HCT116 (cell line): ENCODE data around the gene TBX2. TPM values are rescaled to one million over a fixed set of nuclear protein-coding genes. Genes with fewer than 3 reads are reported as not detected.

ENCODE experiments used
- ATAC-seq: fragments of 200-7000 bp; cut with Tn5 transposase; 2 replicates; pipeline ENCODE4 v1.9.1; 2020; ENCODE audit warnings: mild to moderate bottlenecking, moderate library complexity
- BruUV-seq: library from RNA; stranded (reverse); fragments of 400-500 nt; replicated peaks from 2 replicates; lab custom pipeline; 2021; lab: Mats Ljungman, UMichigan
- CTCF ChIA-PET: fragments of 300-600 bp; sonication (Branson Sonifier 250); formaldehyde crosslinking; loops from one replicate; lab custom pipeline; 2021; ENCODE audit warnings: antibody characterized with exemption; lab: Charles Lee
- POLR2A ChIA-PET: fragments of 300-600, 350-600 bp; sonication (Branson Sonifier 250); formaldehyde crosslinking; loops from one replicate; lab custom pipeline; 2021; ENCODE audit warnings: antibody characterized with exemption; lab: Charles Lee
- RAD21 ChIA-PET, 2 experiments: fragments of 300-600 bp; sonication (Branson Sonifier 250); formaldehyde crosslinking; loops; one replicate each; lab custom pipeline; 2023; ENCODE audit warnings: low total read pairs in 2 of 2; ENCODE audit not compliant: uncharacterized antibody in 2 of 2, unreplicated experiment in 2 of 2, low non-redundant PET in 1 of 2; lab: Charles Lee
- DNase-seq: peaks from one replicate; pipeline ENCODE4 v3.0.0-alpha.2; 2010; ENCODE audit warnings: low read depth, low spot score
- H2AFZ ChIP-seq: fragments of 200-600 bp; shearing (Covaris generic), sonication (generic); 2 replicates; pipeline ENCODE4 v1.6.1; 2017; ENCODE audit warnings: low read depth, mixed run types, mixed read lengths, antibody characterized with exemption, low read length; ENCODE audit not compliant: poor library complexity, severe bottlenecking
- H3K27ac ChIP-seq: 2 replicates; pipeline ENCODE4 v1.5.1; 2012; ENCODE audit warnings: low read depth, low read length
- H3K27me3 ChIP-seq: fragments of 200-600 bp; sonication (generic); 2 replicates; pipeline ENCODE4 v1.6.1; 2016; ENCODE audit warnings: mixed run types, low read length, mixed read lengths; ENCODE audit not compliant: insufficient read depth
- H3K36me3 ChIP-seq, 2 experiments: fragments of 200-500 bp in 1 of 2; fragments of 200-600 bp in 1 of 2; sonication (Bioruptor generic) in 1 of 2; sonication (generic) in 1 of 2; 2 replicates each; pipeline versions ENCODE4 v1.5.1 to v1.6.1; 2014 to 2016; ENCODE audit warnings: low read length in 2 of 2, inconsistent platforms in 1 of 2, mixed read lengths in 1 of 2, mixed run types in 1 of 2; ENCODE audit not compliant: insufficient read depth in 2 of 2, control insufficient read depth in 1 of 2
- H3K4me1 ChIP-seq, 2 experiments: fragments of 200-600 bp in 1 of 2; sonication (generic) in 1 of 2; 2 replicates each; pipeline versions ENCODE4 v1.5.1 to v1.6.1; 2012 to 2017; ENCODE audit warnings: low read length in 2 of 2, inconsistent platforms in 1 of 2, mild to moderate bottlenecking in 1 of 2, mixed read lengths in 1 of 2, mixed run types in 1 of 2, moderate library complexity in 1 of 2; ENCODE audit not compliant: insufficient read depth in 2 of 2, control insufficient read depth in 1 of 2
- H3K4me2 ChIP-seq: fragments of 200-600 bp; sonication (generic); 2 replicates; pipeline ENCODE4 v1.6.1; 2017; ENCODE audit warnings: mixed run types, low read length, mixed read lengths
- H3K4me3 ChIP-seq, 2 experiments: fragments of 200-600 bp in 1 of 2; sonication (generic) in 1 of 2; replicated peaks in 1 of 2; 2 replicates each; pipeline ENCODE4 v1.5.1; 2011 to 2016; ENCODE audit warnings: low read length in 2 of 2, control low read depth in 1 of 2, low read depth in 1 of 2, mild to moderate bottlenecking in 1 of 2, mixed read lengths in 1 of 2, mixed run types in 1 of 2
- H3K79me2 ChIP-seq: fragments of 200-600 bp; sonication (generic); 2 replicates; pipeline ENCODE4 v1.6.1; 2017; ENCODE audit warnings: mild to moderate bottlenecking, mixed run types, low read length, moderate library complexity, mixed read lengths; ENCODE audit not compliant: insufficient read depth
- H3K9ac ChIP-seq: fragments of 200-600 bp; sonication (generic); 2 replicates; pipeline ENCODE4 v1.6.1; 2016; ENCODE audit warnings: low read length, mixed read lengths
- H3K9me2 ChIP-seq: fragments of 200-600 bp; sonication (generic), shearing (Covaris generic); 2 replicates; pipeline ENCODE4 v1.6.1; 2017; ENCODE audit warnings: mixed run types, mild to moderate bottlenecking, moderate library complexity; ENCODE audit not compliant: insufficient read depth
- H3K9me3 ChIP-seq, 2 experiments: fragments of 200-500 bp in 1 of 2; fragments of 200-600 bp in 1 of 2; sonication (Bioruptor generic) in 1 of 2; sonication (generic) in 1 of 2; 2 replicates each; pipeline ENCODE4 v1.6.1; 2014 to 2017; ENCODE audit warnings: low read length in 2 of 2, mixed read lengths in 2 of 2, inconsistent platforms in 1 of 2, low read depth in 1 of 2, mild to moderate bottlenecking in 1 of 2, mixed run types in 1 of 2, moderate library complexity in 1 of 2; ENCODE audit not compliant: control insufficient read depth in 1 of 2, insufficient read depth in 1 of 2
- H4K20me1 ChIP-seq: fragments of 200-600 bp; sonication (generic), shearing (Covaris generic); 2 replicates; pipeline ENCODE4 v1.6.1; 2017; ENCODE audit warnings: mixed run types, mild to moderate bottlenecking, moderate library complexity; ENCODE audit not compliant: insufficient read depth
- ATF3 ChIP-seq: IDR thresholded peaks from 2 replicates; pipeline ENCODE4 v1.6.1; 2012
- CBX3 ChIP-seq: IDR thresholded peaks from 2 replicates; pipeline ENCODE4 v1.6.1; 2012; ENCODE audit warnings: low read depth
- CEBPB ChIP-seq: IDR thresholded peaks from 2 replicates; pipeline ENCODE4 v1.6.1; 2012; ENCODE audit warnings: low read depth
- CTCF ChIP-seq, 3 experiments: fragments of 200-600 bp in 1 of 3; sonication (generic) in 1 of 3; IDR thresholded peaks in 2 of 3; conservative IDR thresholded peaks in 1 of 3; 2 replicates each; pipeline ENCODE4 v1.5.1; 2012 to 2017; ENCODE audit warnings: low read depth in 2 of 3, low read length in 2 of 3, antibody characterized with exemption in 1 of 3, borderline replicate concordance in 1 of 3, control low read depth in 1 of 3, mild to moderate bottlenecking in 1 of 3, mixed read lengths in 1 of 3, mixed run types in 1 of 3, moderate library complexity in 1 of 3; ENCODE audit not compliant: insufficient read depth in 1 of 3
- ELF1 ChIP-seq: IDR thresholded peaks from 2 replicates; pipeline ENCODE4 v1.6.1; 2012; ENCODE audit warnings: low read depth, borderline replicate concordance
- EZH2 ChIP-seq: fragments of 200-600 bp; sonication (generic); IDR thresholded peaks from 2 replicates; pipeline ENCODE4 v1.6.1; 2017; ENCODE audit warnings: antibody characterized with exemption, mixed run types
- FOSL1 ChIP-seq: IDR thresholded peaks from 2 replicates; pipeline ENCODE4 v1.6.1; 2012; ENCODE audit warnings: low read depth
- JUND ChIP-seq: IDR thresholded peaks from 2 replicates; pipeline ENCODE4 v1.6.1; 2012
- MAX ChIP-seq: IDR thresholded peaks from 2 replicates; pipeline ENCODE4 v1.6.1; 2012
- POLR2A ChIP-seq: IDR thresholded peaks from 2 replicates; pipeline ENCODE4 v1.7.0; 2011; ENCODE audit warnings: borderline replicate concordance; ENCODE audit not compliant: insufficient read depth, insufficient read length; ENCODE audit errors: extremely low read depth
- POLR2AphosphoS5 ChIP-seq: IDR thresholded peaks from 2 replicates; pipeline ENCODE4 v1.6.1; 2011; ENCODE audit warnings: mild to moderate bottlenecking, low read depth, low read length, moderate library complexity
- RAD21 ChIP-seq: IDR thresholded peaks from 2 replicates; pipeline ENCODE4 v1.6.1; 2012; ENCODE audit warnings: low read depth, mild to moderate bottlenecking
- SIN3A ChIP-seq: IDR thresholded peaks from 2 replicates; pipeline ENCODE4 v1.6.1; 2012; ENCODE audit warnings: low read depth
- SP1 ChIP-seq: IDR thresholded peaks from 2 replicates; pipeline ENCODE4 v1.6.1; 2012; ENCODE audit warnings: low read depth
- TCF7L2 ChIP-seq: IDR thresholded peaks from 2 replicates; pipeline ENCODE4 v1.7.0; 2011; ENCODE audit warnings: borderline replicate concordance, inconsistent platforms; ENCODE audit not compliant: insufficient read depth, insufficient read length; ENCODE audit errors: extremely low read depth
- ZBTB33 ChIP-seq: IDR thresholded peaks from 2 replicates; pipeline ENCODE4 v1.6.1; 2011; ENCODE audit warnings: mild to moderate bottlenecking, low read length, moderate library complexity; ENCODE audit not compliant: insufficient replicate concordance; ENCODE audit errors: extremely low read depth
- ZFX ChIP-seq: fragments of 450-650 bp; IDR thresholded peaks from 2 replicates; pipeline ENCODE4 v1.6.1; 2017
- intact Hi-C: fragments of 100-400 bp; cut with micrococcal nuclease; formaldehyde crosslinking; loops from 2 replicates; pipeline ENCODE4 v1.10.0; 2022
- total RNA-seq: library from RNA; stranded (reverse); gene quantifications from one replicate; pipeline ENCODE4 v1.2.1, GENCODE V29; 2021; ENCODE audit not compliant: unreplicated experiment

TBX2 gene
- total RNA-seq, 1 experiment from 2014 or later, result 0.71 TPM

GRCh38 chr17:61386251-61386650 is 13.4 kb upstream of the TBX2 start:
- Histone ChIP-seq H3K4me1 (peaks cover 0 to 3% of the 10 kb centered on the region in 2 experiments; a peak in 2 of 4 replicates), H3K4me2 (no peak overlapping the region), H3K79me2 (no peaks in the 10 kb centered on the region), H3K9ac (no peak overlapping the region), H3K27me3 (no peaks in the 10 kb centered on the region), H3K36me3 (no peaks in the 10 kb centered on the region), H4K20me1 (no peaks in the 10 kb centered on the region), H3K27ac (no peak overlapping the region), H3K9me3 (no peaks in the 10 kb centered on the region), H3K4me3 (no peak overlapping the region), H3K9me2 (no peaks in the 10 kb centered on the region), H2AFZ (no peak overlapping the region)
- TF ChIP-seq POLR2AphosphoS5 (no peak), ELF1 (no peak), JUND (no peak), SIN3A (no peak), CTCF (IDR thresholded peaks at IDR 0.05 in 2 of 3, conservative IDR thresholded peaks at IDR 0.05 in 1 of 3; ENCODE audit: borderline replicate concordance in 1 of 3, insufficient read depth in 1 of 3, low read depth in 2 of 3, low read length in 2 of 3) (no peak), RAD21 (no peak), SP1 (no peak), TCF7L2 (no peak), CEBPB (no peak), ZFX (no peak), CBX3 (no peak), FOSL1 (no peak), ZBTB33 (no peak), POLR2A (no peak), MAX (no peak), EZH2 (no peak), ATF3 (no peak)
- ATAC-seq (no peak), DNase-seq (no peak)
- POLR2A ChIA-PET, result no interaction called here
- RAD21 ChIA-PET, result no interaction called here
- CTCF ChIA-PET, result no interaction called here
- intact Hi-C loops, result no loop called here
- no TSS peak for BruUV-seq
